BLaER1 (cell line): ENCODE data around the gene SFT2D1.

Experiments
- H3K27ac ChIP-seq: shearing (Covaris generic); formaldehyde crosslinking; 2 replicates; pipeline ENCODE4 v1.8.1; 2022
- H3K27me3 ChIP-seq: shearing (Covaris generic); formaldehyde crosslinking; 2 replicates; pipeline ENCODE4 v1.8.1; 2022
- H3K36me3 ChIP-seq: shearing (Covaris generic); formaldehyde crosslinking; 2 replicates; pipeline ENCODE4 v1.8.1; 2022
- H3K4me1 ChIP-seq: shearing (Covaris generic); formaldehyde crosslinking; 2 replicates; pipeline ENCODE4 v1.8.1; 2022
- H3K4me2 ChIP-seq: shearing (Covaris generic); formaldehyde crosslinking; 2 replicates; pipeline ENCODE4 v1.8.1; 2022
- H3K4me3 ChIP-seq: shearing (Covaris generic); formaldehyde crosslinking; 2 replicates; pipeline ENCODE4 v1.8.1; 2022
- H3K9ac ChIP-seq: shearing (Covaris generic); formaldehyde crosslinking; 2 replicates; pipeline ENCODE4 v1.8.1; 2022
- H3K9me3 ChIP-seq: shearing (Covaris generic); formaldehyde crosslinking; 2 replicates; pipeline ENCODE4 v1.8.1; 2022
- H4K20me1 ChIP-seq: shearing (Covaris generic); formaldehyde crosslinking; 2 replicates; pipeline ENCODE4 v1.8.1; 2022
- Cebpa-rat ChIP-seq: shearing (Covaris generic); IDR thresholded peaks from 2 replicates; pipeline ENCODE4 v1.8.1; 2022

Gene SFT2D1

DNA sequence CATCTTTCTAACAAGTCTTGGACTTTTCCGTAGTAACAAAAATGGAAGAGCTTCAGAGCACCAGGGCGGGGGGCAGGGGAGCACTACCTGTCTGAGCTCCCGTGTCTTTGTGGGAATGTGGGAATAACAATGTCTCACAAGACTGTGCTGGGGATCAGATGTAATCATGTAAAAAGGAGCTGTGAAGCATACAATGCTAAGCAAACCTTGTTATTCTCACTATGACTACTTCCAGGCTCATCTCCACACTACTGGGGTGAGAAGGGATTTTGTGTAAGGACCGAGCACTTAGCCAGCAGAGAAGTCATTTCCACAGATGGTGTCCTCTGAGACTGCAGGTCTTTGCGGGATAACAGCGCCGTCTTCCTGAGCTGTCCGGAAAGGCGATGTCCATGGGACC, 61.2 kb downstream of the SFT2D1 start:
- H3K27ac ChIP-seq = no peak overlapping the region
- H3K4me3 ChIP-seq = no peak overlapping the region
- H4K20me1 ChIP-seq = no peaks in the 10 kb centered on the region
- no peaks in the 10 kb centered on the region for H3K27me3 ChIP-seq
- no peaks in the 10 kb centered on the region for H3K9me3 ChIP-seq
- TF ChIP-seq Cebpa-rat = no peak
- H3K4me1 ChIP-seq = peaks cover 2% of the 10 kb centered on the region; the same call in 1 of the 2 replicates
- H3K9ac ChIP-seq = no peak overlapping the region
- no peaks in the 10 kb centered on the region for H3K36me3 ChIP-seq
- H3K4me2 ChIP-seq = no peak overlapping the region

DNA sequence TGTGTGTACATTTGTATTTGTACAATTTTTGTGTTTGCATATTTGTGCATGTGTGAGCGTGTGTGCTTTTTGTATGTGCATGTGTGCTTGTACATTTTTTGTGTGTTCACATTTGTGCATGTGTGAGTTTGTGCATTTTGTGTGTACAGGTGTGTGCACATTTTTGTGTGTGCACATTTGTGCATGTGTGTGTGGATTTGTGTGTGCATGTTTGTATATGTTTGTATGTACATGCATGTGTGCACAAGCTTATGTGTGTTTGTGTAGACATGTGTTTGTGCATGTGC, 63.0 kb downstream of the SFT2D1 start:
- Histone ChIP-seq H3K4me3 (no peak overlapping the region), H3K36me3 (no peaks in the 10 kb centered on the region), H3K9ac (no peak overlapping the region), H3K4me2 (no peak overlapping the region), H4K20me1 (no peaks in the 10 kb centered on the region), H3K27me3 (no peaks in the 10 kb centered on the region), H3K27ac (no peak overlapping the region), H3K4me1 (peaks cover 6% of the 10 kb centered on the region; the same call in 1 of the 2 replicates), H3K9me3 (no peaks in the 10 kb centered on the region)
- TF ChIP-seq Cebpa-rat = no peak

DNA sequence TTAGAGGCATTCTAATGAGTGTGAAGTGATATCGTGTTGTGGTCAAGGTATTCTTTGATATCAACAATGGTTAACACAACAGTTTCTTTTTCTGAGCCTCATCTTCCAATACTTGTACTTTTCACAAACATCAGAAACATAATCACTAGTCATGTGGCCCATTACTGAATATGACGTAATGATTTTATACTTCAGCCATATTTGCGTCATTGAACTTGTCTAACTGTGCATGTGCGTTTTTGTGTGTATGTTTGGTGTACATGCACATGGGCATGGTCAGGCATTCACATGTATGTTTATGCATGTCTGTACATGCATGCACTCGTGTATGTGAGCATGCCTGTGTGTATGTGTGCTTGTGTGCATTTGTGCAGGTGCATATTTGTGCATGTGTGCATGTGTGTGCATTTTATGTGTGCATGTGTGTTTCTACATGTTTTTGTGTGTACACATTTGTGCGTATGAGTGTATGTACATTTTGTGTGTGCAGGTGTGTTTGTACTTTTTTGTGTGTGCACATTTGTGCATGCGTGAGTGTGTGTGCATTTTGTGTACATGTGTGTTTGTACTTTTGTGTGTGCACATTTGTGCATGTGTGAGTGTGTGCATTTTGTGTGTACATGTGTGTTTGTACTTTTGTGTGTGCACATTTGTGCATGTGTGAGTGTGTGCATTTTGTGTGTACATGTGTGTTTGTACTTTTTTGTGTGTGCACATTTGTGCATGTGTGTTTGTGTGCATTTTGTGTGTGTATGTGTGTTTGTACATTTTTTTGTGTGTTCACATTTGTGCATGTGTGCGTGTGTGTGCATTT, 63.6 kb downstream of the SFT2D1 start:
- H3K4me1 ChIP-seq = peaks cover 6% of the 10 kb centered on the region; the same call in 1 of the 2 replicates
- no peak overlapping the region for H3K27ac ChIP-seq
- no peak overlapping the region for H3K4me3 ChIP-seq
- no peaks in the 10 kb centered on the region for H3K9me3 ChIP-seq
- H3K9ac ChIP-seq = no peak overlapping the region
- H3K4me2 ChIP-seq = no peak overlapping the region
- no peaks in the 10 kb centered on the region for H4K20me1 ChIP-seq
- H3K27me3 ChIP-seq = no peaks in the 10 kb centered on the region
- H3K36me3 ChIP-seq = no peaks in the 10 kb centered on the region
- no peak for TF ChIP-seq Cebpa-rat

DNA sequence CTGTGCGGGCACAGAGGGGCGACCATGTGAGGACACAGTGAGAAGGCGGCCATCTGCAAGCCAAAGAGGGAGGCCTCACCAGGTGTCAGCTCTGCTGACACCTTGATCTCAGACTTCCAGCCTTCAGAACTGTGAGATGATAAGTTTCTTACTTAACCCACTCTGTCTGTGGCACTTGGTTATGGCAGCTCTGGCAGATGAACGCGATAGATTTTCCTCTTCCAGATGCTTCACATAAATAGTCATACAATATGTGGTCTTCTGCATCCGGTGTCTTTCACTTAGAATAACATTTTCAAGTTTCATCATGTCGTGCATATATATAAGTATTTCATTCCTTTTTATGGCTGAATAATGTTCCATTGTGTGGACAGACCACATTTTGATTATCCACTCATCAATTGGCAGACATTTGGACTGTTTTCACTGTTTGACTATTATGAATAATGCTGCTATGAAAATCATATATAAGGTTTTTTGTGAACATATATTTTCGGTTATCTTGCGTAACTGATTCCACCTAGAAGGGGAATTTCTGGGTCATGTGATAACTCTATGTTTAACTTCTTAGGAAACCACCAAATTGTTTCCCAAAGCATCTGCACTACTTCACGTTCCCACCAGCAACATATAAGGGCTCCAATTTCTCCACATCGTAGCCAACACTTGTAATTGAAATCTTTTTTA, 64.3 kb downstream of the SFT2D1 start:
- H3K4me3 ChIP-seq = no peak overlapping the region
- TF ChIP-seq Cebpa-rat = no peak
- no peak overlapping the region for H3K27ac ChIP-seq
- peaks cover 6% of the 10 kb centered on the region; the same call in 1 of the 2 replicates for H3K4me1 ChIP-seq
- H3K9me3 ChIP-seq = no peaks in the 10 kb centered on the region
- H4K20me1 ChIP-seq = no peaks in the 10 kb centered on the region
- H3K4me2 ChIP-seq = no peak overlapping the region
- H3K36me3 ChIP-seq = no peaks in the 10 kb centered on the region
- no peak overlapping the region for H3K9ac ChIP-seq
- H3K27me3 ChIP-seq = no peaks in the 10 kb centered on the region

DNA sequence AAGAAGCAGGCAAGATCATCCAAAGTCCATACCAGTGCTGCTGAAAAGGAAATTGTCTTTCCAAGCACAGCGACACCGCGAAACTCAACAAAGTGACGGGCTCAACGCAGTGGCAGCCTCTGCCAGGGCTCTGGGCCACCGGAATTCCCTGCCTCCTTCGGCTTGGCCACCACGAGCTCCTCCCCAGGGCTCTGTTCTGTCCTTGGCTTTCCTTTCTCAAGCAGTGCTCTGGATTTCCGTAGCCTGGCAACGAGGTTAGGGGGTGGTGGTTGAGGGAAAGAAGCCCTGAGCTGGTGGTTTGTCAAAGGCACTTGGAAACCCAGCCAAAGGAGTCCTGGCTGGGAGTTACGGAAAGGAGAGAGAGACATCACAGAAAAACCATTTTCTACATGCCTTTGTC, 65.3 kb downstream of the SFT2D1 start:
- Histone ChIP-seq H3K27ac (no peak overlapping the region), H4K20me1 (no peaks in the 10 kb centered on the region), H3K4me1 (peaks cover 6% of the 10 kb centered on the region; the same call in 1 of the 2 replicates), H3K9me3 (no peaks in the 10 kb centered on the region), H3K36me3 (no peaks in the 10 kb centered on the region), H3K27me3 (no peaks in the 10 kb centered on the region), H3K9ac (no peak overlapping the region), H3K4me2 (no peak overlapping the region), H3K4me3 (no peak overlapping the region)
- no peak for TF ChIP-seq Cebpa-rat

DNA sequence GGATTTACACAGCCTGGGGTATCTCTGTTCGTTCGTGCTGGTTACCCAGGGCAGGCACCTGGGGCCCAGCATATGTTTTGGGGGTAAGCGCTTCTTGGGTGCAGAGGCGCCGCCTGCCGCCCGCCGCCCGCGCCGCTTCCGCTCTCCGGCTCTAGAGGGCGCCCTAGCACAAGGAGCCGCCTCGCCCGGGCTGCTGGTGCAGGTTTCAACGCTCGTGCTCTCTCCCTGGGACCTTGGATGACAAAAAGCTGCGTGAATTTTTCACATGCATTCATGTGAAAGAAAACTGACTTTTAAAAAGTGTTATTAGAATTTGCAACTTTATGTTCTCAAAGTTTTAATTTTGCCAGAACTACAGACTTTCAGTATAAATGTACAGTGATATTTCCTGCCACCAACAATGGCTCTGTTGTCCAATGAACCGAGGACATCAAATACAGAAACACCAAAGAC, 66.6 kb downstream of the SFT2D1 start:
- Histone ChIP-seq H3K36me3 (no peaks in the 10 kb centered on the region), H3K9me3 (no peaks in the 10 kb centered on the region), H3K9ac (no peak overlapping the region), H4K20me1 (no peaks in the 10 kb centered on the region), H3K4me3 (no peak overlapping the region), H3K4me2 (peak overlapping the region; percentile 23; the same call in 1 of the 2 replicates), H3K4me1 (peaks cover 6% of the 10 kb centered on the region; the same call in 1 of the 2 replicates), H3K27me3 (no peaks in the 10 kb centered on the region), H3K27ac (no peak overlapping the region)
- no peak for TF ChIP-seq Cebpa-rat

DNA sequence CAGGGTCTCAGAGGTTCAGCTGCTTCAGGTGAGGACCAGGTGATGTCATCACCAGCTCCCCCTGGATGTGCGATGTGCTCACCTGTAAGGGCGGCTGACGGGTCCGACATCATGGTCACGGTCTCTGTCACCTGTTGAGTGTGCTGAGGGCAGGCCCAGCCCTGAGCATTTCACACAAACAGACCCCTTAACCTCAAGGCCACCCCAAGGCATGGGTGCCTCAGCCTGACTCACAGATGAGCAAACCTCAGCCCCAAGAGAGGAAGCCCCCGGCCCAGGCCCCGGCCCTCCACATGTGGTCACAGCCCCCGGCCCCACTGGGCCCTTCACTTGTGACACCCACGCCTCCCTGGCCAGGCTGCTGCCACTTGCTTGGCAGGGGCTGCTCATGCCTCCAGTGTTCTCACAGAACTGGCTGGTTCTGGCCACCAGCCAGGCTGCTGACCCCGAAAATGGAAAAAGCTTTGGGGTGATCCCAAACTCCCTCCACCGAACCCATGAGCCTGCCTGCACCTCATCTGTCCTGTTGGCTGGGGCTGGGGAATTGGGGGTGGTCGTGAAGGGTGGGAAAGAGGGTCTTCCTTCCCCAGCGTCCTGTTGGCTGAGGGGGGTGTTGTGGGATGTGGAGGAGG, 67.5 kb downstream of the SFT2D1 start:
- Histone ChIP-seq H3K9ac (0 out of 2 replicates have a peak overlapping the region, but pooled peaks have one; percentile 19), H3K9me3 (no peaks in the 10 kb centered on the region), H3K4me2 (no peak overlapping the region), H3K4me1 (peaks cover 6% of the 10 kb centered on the region; the same call in 1 of the 2 replicates), H3K27ac (no peak overlapping the region), H3K36me3 (no peaks in the 10 kb centered on the region), H4K20me1 (no peaks in the 10 kb centered on the region), H3K4me3 (no peak overlapping the region), H3K27me3 (no peaks in the 10 kb centered on the region)
- no peak for TF ChIP-seq Cebpa-rat

DNA sequence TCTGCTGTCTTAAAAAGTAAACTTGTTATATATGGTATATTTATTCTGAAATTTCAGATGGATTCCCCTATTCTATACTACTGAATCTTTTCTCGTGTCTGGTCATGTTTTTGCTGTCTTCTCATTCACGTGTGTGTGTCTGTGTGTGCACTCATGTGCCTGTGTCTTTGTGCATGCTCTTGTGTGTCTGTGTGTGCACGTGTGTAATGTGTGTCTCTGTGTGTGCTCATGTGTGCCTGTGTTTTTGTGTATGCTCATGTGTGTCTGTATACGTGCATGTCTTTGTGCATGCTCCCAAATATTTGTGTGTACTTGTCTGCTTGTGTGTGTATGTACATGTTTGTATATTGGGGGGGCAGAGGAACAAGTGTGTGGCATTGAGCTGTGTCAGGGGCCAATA, 68.2 kb downstream of the SFT2D1 start:
- no peak overlapping the region for H3K4me3 ChIP-seq
- no peaks in the 10 kb centered on the region for H3K27me3 ChIP-seq
- no peak overlapping the region for H3K27ac ChIP-seq
- TF ChIP-seq Cebpa-rat = no peak
- H3K9me3 ChIP-seq = no peaks in the 10 kb centered on the region
- H3K4me2 ChIP-seq = no peak overlapping the region
- peaks cover 6% of the 10 kb centered on the region; the same call in 1 of the 2 replicates for H3K4me1 ChIP-seq
- H3K36me3 ChIP-seq = no peaks in the 10 kb centered on the region
- no peak overlapping the region for H3K9ac ChIP-seq
- no peaks in the 10 kb centered on the region for H4K20me1 ChIP-seq

DNA sequence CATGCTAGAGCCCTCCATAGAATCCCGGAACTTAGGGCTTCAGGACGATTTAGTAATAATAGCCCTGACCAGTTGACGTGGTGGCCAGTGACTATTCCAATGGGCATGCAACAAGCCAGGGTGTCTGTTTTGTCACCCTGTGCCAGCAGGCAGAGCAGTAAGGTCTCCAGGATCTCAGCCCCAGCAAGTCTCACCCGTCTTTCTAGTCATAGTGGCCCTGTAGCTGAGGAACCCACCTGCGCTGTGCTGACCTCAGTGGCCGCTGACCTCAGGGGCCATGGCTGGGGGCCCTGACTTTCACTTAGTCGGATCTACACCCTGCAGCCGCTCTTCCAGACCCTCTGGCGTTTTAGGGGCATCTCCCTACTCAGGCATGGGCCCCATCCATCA, 71.0 kb downstream of the SFT2D1 start:
- TF ChIP-seq Cebpa-rat = no peak
- H4K20me1 ChIP-seq = no peaks in the 10 kb centered on the region
- no peaks in the 10 kb centered on the region for H3K36me3 ChIP-seq
- H3K9ac ChIP-seq = no peak overlapping the region
- no peaks in the 10 kb centered on the region for H3K27me3 ChIP-seq
- peaks cover 6% of the 10 kb centered on the region; the same call in 1 of the 2 replicates for H3K4me1 ChIP-seq
- H3K9me3 ChIP-seq = no peaks in the 10 kb centered on the region
- no peak overlapping the region for H3K4me3 ChIP-seq
- no peak overlapping the region for H3K4me2 ChIP-seq
- H3K27ac ChIP-seq = no peak overlapping the region
